Right ventricle myocardium inferior (tissue), 1 donor: ENCODE data around the gene METTL1. TPM values are rescaled to one million over a fixed set of nuclear protein-coding genes. Genes with fewer than 3 reads are reported as not detected.

ENCODE experiments used
- ATAC-seq: fragments of 200-7000 bp; cut with Tn5 transposase; one replicate; pipeline ENCODE4 v1.9.1; 2020; ENCODE audit warnings: mild to moderate bottlenecking, moderate library complexity
- DNase-seq: peaks from one replicate; pipeline ENCODE4 v3.0.0; 2021; ENCODE audit errors: missing footprints
- intact Hi-C: fragments of 100-400 bp; cut with DNase I; formaldehyde crosslinking; loops from one replicate; pipeline ENCODE4 v1.11.0; 2022
- total RNA-seq: library from RNA; stranded (reverse); fragmentation: NEBNext Ultra II Directional; extraction: Animal tissue kit (Norgen Biotek cat#: 25700); gene quantifications from one replicate; pipeline ENCODE4 v1.2.1, GENCODE V29; 2021
- donor health status: DM: no; HTN: yes; CAD: no; lungs with severe emphysema.

The METTL1 gene
- total RNA-seq, 1 donor from 2014 or later = 7.0 TPM

DNA sequence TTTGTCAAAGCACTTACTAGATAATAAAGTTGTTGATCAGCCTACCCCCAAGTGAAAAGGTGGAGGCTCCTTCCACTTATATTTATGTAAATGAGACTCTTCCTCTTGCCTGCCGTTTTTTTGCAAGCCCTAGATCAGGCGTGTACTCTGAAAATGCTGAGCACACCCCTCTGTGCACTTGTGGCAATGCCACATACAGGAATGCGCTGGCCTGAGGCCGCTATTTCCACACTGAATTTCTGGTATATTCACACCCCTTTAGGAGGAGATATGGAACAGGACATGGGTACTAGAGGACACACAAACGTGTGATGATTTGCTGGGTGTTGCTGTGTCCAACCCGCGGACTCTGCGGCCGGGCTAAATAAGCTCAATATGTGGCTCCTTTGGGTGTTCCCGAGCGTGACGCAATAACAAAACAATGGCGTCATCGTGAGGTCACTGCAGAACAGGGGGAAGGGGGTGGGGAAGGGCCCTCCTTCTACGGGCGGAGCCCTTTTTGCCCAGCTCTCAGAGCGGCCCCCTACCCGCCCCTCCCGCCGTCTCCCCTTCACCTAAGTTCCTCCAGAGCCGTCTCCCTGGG, 27.6 kb downstream of the METTL1 start:
- peak; percentile 62 for ATAC-seq
- intact Hi-C loops = no loop called here
- DNase-seq = peak; percentile 83

DNA sequence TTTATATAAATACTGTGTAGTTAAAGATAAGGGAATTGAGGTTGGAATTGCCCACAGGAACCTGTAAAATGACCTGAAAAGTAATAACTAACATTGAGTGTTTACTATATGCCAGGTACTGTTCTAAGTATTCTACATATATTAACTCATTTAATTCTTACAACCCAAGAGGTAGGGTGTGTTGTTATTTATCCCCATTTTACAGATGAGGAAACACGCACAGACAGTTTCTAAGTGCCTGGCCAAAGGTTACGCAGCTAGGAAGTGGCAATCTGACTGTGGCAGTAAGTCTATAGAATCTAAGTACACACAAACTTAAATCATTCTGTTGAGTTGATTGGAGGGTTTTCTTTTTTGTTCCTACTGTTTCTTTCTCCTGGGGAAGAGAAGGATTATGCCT, 28.1 kb downstream of the METTL1 start:
- ATAC-seq = no peak
- intact Hi-C loops = no loop called here

DNA sequence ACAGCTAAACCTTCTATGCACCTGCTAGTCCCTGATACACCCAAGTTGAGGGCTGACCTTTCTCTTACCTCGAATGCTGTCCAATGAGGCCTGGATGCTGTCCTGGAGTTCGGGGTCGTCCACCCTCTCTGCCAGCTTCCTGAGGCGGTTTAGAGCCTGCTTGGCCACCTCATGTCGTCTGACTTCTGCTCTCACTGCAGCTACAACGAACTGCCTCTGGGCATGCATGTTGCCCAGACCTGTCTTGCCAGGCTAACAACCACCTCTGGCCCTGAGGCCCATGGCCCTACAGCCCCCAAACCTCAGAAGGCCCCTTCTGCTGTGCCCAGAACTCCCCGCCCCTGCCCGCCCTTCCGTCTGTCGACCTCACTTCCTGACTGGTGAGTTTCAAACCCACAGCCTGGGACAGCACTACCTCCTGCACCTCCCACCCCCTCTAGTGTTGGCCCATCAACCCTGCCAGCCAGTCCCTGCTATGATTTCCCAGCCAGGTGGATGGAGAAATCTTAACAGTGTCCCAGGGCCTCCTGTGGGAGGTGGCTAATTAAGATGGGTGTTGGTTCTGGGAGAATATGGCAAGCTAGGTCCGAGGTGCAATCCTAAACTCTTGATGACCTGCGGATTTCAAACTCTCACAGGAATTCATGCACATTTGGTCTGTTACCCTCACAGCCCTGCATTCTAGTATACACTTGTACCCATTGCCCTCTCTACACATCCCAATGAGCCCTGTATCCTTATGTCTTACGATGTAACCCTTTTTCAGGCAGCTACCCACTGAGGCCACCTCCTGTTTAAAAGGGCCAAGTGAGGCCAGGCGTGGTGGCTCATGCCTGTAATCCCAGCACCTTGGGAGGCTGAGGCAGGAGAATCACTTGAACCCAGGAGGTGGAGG, 29.8 kb downstream of the METTL1 start:
- no peak for DNase-seq
- intact Hi-C loops = no loop called here
- no peak for ATAC-seq

More for the DNA sequence above, 28.1 kb downstream of the METTL1 start:
- DNase-seq = no peak

DNA sequence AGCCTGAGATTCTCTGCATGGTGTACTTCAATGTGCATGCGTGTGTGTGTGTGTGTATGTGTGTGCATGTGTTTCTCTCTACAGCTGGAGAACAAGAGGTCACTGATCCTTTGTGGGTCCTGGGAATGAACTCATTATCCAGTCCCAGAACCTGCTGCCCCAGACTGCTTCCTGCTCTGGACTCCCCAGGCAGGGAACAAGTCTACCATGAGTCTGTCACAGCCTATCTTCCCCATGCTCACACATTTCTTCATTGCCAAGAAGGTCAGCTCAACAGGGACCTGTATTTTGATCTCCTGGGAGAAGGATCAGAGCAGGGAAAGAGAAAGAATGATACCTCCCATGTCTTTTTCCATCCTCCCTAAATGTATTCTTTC, 30.5 kb downstream of the METTL1 start:
- ATAC-seq (no peak), DNase-seq (no peak)
- intact Hi-C loops = no loop called here

DNA sequence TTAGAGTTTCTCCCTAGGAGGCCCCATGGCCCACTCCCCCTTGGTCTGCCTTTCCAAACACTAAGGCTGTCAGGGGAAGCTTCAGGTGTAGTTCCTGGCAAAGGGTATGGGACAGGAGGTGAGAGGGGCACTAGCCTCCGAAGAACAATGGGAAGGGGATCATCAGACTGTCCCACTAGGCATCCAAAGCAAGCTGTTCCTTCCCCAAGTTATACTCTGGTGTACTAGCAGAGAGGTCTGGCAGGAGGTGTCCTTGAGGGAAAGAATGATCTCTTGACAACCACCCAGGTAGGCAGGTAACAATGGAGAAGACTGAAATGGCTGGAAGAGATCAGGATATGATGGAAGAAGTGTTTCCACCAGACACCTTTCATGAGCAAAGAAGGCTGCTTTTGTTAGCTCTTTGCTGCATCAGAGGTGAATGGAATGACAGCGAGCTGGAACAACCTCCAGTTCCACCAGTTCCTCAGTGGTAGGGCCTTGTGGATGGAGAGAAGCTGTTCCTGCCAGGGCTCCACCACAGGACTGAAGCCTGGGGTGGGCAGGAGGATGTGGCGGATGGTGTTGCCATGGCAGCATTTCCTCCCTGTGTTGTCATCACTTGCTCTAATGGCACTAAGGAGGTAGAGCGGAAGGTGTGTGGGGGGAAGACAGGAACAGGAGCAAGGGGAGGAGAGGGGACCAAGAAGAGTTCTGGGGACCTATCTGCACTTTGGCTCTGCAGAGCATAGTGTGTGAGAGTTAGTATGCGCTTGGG, 31.1 kb downstream of the METTL1 start:
- DNase-seq = no peak
- intact Hi-C loops = no loop called here
- ATAC-seq = no peak

DNA sequence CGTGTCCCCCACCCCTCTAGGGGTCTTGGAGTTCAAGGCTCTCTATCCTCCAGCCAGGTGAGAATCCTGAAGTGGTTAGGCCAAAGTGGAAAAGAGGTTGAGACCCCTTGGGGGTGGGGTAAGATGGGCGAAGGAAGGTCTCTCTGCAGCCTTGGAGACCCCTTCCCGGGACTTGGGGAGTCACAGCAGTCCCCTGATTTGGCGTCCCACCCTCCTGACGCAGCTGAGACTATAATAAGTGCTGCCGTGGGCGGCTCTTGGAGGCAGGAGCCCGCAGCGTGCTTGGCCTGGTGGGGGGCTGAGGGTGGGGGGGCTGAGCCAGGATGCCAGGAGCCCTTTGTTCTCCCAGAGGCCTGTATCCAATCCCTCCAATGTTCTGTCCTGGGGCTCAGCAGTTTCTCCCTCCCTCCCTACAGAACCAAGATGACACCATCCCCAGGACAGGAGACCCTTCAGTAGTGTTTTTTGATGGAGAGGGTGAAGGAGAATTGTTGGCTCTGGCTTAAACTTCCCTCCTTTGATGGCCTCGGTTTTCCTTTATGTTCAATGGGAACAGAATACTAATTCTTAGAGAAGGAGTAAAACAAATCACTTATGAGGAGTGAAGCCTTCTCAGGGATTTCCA, 31.9 kb downstream of the METTL1 start:
- no peak for ATAC-seq
- intact Hi-C loops = no loop called here
- DNase-seq = no peak

DNA sequence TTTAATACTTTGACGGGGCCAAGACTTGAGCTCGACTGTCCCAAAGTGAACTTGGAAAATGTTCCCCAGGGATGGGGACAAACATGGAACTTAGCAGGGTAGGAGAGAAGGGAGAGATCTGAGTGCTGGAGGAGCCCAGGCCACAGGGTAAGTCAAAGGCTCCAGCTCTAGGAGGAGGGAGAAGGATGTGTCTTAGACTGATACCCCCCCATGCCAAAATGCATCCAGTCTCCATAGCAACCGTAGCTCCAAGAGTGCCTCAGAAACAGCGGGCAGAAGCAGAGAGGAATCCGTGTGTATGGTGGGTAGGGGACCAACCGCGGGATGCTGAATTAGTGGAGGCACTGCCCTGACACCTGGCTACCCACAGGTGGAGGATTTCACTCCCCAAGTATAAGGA, 32.5 kb downstream of the METTL1 start:
- intact Hi-C loops = no loop called here
- ATAC-seq (no peak), DNase-seq (no peak)

DNA sequence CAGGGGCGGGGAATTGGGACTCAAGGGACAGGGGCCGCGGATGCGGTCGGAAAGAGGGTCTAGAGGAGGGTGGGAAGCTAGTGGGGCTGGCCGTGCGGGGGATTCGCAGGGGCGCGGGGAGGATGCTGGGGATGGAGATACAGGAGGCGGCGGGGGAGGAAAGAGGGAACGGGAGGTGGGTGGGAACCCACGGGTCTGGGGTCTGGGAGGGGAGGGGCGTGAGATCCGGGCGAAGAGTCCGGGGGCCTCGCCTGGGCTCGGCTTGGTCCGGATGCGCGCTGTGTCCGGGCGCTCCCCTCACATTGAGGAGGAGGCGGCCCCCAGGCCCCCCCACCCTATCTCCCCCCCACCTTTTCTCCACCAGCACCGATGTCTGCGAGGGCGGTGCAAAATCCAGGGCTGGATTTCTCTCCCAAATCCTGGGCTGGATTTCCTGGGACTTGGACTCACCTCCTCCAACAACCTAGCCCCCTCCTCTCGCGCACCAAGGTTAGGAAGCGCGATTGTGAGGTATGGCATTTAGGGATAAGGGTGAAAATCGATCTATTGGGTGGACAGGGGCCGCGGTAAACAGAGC, 33.2 kb downstream of the METTL1 start, which contains the start of gene AGAP2:
Gene AGAP2, minus strand, starts transcription at position 82 of the 577 bp plus-strand sequence. CDS start 496 bp downstream, outside the sequence.
- intact Hi-C loops = no loop called here
- DNase-seq (no peak), ATAC-seq (no peak)

DNA sequence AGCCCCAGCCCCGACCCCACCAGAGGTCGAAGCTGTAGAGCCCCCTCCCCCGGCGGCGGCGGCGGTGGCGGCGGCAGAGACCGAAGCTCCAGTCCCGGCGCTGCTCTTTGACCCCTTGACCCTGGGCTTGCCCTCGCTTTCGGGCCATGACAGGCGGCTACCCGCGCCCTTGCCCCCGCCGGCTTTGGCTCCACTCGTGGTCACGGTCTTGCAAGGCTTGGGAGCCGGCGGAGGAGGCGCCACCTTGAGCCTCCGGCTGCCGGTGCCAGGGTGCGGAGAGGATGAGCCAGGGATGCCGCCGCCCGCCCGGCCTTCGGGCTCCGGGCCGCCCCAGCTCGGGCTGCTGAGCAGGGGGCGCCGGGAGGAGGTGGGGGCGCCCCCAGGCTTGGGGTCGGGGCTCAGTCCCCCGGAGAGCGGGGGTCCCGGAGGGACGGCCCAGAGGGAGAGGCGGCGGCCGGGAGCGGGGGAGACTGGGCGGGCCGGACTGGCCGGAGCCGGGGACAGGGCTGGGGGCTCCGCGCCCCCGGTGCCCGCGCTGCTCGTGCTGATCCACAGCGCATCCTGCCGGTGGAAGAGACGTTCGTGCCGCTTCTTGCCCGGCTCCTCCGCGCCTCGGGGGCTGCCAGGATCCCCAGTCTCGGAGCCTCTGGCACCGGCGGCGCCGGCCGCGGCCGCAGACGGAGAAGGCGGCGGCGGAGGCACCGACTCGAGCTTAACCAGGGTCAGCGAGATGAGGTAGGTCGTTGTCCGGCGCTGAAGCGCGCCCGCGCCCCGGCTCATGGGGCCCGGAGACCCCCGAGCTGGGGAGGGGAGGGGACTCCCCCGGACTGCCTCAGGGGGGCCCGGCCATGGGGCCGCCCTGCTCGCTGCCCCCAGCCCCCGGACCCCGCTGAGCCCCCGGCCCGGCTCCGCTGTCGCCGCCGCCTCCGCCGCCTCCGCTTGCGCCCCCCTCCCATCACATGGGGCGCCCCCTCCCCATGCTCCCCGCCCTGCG, 34.1 kb downstream of the METTL1 start:
- ATAC-seq = no peak
- intact Hi-C loops = no loop called here
- no peak for DNase-seq

DNA sequence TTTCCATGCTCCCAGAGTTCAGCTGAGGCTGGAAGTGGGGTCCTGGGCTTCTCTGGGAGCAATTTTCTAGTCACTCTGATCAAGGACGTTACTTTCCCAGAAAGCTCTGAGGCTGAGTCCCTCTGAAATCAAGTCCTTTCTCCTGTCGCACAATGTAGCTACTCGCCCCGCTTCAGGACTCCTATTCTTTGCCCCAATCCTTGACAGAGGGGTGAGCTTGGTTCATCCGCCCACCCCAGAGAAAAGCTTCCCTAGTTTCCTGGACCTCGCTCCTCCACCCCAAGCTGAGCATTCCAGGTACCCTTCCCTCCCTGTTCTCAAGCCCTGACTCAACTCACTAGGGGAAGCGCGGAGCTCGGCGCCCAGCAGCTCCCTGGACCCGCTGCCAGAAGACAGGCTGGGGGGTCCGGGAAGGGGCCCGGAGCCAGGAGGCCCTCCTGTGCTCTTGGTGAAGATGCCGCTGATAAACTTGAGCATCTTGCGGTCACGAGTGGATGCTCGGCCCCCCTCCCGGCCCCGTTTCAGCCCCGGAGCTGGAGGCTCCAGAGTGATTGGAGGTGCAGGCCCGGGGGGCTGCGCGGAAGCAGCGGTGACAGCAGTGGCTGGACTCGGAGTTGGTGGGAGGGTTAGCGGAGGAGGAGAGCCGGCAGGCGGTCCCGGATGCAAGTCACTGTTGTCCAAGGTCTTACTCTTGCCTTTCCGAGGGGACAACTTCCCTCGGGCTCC, 35.0 kb downstream of the METTL1 start:
- no peak for ATAC-seq
- DNase-seq = no peak
- intact Hi-C loops = no loop called here

DNA sequence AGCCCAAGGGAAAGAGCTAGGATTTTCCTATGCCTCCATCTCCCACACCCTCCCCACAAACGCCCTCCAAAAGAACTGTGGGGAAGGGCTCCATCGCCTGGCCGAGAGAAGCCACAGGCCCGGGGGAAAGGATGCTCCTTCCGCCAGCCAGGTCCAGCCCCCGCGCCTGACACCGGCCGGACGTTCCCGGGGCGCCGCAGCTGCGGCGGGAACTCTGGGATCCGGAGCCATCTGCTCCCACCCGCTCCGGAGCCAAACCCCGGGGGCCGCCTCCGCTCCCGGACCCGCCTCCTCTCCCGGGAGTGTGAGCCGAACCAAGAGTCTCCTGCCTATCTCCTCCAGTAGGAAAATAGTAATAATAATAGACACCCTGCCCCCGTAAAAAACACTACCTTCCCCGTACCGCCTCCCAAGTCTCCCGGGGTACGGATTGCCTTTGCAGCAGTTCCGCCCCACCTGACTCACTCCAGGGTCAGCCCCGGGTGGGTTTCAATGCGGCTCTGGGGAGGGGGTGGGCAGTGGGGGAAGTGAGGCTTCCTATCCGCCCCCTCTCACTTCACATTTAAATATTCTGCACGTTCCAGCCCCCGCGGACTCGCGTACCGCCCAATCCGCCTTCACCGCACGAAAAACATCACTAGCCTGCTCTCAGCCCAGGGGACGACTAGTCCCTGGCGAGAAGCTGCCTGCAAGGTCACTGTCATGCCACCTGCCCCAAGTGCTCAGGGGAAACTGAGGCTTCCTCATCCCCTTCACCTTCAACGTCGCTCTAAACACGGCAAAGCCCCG, 35.8 kb downstream of the METTL1 start:
- intact Hi-C loops = no loop called here
- no peak for DNase-seq
- ATAC-seq = peak; percentile 24

DNA sequence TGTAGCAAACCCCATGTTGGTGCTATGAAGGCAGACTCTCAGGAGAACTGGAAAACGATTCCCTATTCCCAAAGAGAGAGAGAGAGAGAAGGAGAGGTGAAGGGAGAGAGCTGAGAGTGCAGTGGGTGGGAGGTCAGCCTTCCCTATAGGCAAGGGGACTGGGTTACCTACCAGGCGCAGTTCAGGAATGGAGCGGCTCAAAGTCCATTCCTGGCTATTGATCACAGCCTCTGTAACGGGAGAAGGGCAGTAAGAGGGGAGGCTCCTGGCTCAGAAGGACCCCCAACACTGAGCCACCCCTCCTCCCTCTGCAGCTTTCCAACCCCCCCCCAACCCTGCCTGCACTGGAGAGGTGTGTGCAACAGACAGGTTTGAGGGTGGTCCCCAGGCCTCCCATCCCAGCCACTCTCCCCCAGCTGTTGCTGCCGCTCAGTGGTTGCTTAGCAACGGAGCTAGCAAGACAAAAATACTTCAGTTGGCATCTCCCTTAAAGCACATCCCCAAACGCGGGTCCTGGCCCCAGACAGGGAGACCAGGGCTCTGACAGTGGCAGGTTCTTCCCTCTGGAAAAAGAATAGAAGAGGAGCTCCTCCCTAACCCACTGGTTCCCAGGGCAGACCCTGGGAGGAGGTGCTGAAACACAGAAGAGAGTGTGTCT, 36.6 kb downstream of the METTL1 start:
- intact Hi-C loops = no loop called here
- no peak for ATAC-seq
- no peak for DNase-seq

DNA sequence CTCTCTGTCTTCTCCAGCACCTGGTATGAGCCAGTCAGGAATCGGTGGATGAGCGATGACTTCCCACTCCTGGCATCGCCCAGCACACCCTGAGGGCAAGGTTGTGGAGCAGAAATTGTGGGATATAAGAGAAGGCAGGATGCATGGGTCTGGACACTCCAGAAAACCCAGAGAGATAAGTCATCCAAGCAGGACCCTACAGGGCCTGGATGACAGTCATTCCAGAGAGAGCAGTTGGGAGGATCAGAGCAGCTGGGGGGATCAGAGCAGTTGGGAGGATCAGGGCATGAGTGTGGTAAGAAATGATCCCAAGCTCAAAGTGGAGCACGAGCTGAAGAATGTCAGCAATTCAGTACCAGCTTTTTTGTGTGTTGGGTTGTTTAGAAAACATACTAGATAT, 37.3 kb downstream of the METTL1 start:
- ATAC-seq = no peak
- intact Hi-C loops = no loop called here
- no peak for DNase-seq

DNA sequence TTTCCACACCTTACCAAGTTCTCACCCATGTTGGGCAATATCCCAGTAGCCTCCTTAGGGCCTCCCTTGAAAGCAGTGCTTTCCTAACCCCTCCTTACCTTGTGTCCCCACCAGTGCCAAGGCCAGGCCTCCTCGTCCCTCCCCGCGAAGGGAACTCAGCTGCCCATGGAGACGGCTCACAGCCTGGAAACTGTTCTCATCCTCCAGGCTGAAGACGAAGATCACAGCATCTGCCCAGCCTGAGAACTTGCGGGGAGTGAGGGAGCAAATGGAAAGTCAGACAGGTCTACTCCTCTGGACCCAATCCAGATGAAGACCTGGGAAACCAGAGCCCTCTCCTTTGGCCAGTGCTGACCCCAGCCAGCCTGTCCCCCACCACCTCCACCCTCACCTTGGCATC, 38.0 kb downstream of the METTL1 start:
- ATAC-seq = no peak
- intact Hi-C loops = no loop called here

DNA sequence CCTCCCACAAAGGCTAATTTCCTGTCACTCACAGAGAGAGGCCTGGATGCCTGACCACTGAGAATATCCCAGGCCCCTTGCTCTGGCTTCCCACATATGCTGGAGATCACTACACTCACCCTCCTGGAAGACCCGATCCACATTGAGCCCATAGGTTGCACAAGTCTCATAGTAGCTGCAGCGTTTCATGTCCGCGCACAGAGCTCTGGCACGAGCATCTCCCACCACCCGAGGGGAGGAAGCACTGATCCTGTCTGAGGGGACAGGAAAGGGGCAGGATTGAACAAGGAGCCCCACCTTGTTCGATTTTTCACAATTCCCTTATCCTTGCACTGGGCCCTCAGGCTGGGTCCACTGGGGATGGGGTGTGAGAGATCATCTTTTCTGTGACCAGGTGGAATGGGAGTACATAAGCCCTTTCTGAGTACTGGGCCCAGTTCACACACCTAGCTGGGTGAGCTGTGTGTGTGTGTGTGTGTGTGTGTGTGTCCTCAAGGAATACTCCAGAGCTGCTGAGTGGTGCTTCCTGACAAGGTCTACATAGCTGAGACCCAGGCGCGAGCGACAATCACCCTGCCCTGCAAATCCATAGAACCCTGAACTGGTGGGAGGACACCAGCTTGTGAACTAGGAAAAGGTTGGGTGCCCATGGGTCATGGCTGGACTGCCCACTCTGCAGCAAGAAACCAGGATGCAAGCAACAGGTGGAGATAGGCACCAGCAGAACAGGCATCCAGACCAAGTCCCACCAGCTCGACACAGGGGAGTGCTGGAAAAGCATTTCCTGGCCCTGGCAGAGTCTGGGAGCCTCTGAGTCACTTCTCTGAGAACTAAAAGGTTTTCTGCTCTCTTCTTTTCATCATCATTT, 38.9 kb downstream of the METTL1 start:
- DNase-seq (no peak), ATAC-seq (no peak)
- intact Hi-C loops = no loop called here

More for the DNA sequence above, 38.0 kb downstream of the METTL1 start:
- DNase-seq = no peak
